A673 (cell line): ENCODE measurements around the gene MARCHF5.

Source experiments
- EZH2 ChIP-seq: fragments of 200-600 bp; sonication (generic); IDR thresholded peaks from 2 replicates; pipeline ENCODE4 v1.6.1; 2017; ENCODE audit warnings: borderline replicate concordance, low read depth, mild to moderate bottlenecking, mixed read lengths, antibody characterized with exemption, low read length; ENCODE audit not compliant: poor library complexity, severe bottlenecking
- TF ChIP-seq, protein P1 (sequence below): fragments of 300-800, 200-600 bp; sonication (generic); conservative IDR thresholded peaks from 2 replicates; pipeline ENCODE4 v1.5.1; 2017; ENCODE audit warnings: low read depth, mild to moderate bottlenecking, antibody characterized with exemption, low read length, moderate library complexity, mixed read lengths

DNA sequence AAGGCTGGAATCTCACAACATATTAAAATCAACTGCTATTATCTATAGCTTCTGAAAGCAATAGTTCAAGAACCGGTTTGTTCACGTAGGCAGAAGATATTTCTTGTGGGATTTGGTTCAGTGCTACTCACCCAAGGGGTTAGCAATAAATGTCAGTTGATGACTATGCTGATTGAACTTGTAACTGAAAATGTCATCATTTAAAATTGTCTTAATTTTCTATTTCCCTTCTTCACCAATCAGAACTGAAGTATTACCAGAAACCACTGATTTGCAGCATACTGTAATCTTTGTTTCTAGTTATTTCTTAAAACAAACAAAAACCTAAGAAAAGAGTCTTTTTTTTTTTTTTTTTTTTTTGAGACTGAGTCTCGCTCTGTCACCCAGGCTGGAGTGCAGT, 46.2 kb upstream of the MARCHF5 start:
- TF ChIP-seq EZH2: no peak
- TF ChIP-seq, protein P1, sequence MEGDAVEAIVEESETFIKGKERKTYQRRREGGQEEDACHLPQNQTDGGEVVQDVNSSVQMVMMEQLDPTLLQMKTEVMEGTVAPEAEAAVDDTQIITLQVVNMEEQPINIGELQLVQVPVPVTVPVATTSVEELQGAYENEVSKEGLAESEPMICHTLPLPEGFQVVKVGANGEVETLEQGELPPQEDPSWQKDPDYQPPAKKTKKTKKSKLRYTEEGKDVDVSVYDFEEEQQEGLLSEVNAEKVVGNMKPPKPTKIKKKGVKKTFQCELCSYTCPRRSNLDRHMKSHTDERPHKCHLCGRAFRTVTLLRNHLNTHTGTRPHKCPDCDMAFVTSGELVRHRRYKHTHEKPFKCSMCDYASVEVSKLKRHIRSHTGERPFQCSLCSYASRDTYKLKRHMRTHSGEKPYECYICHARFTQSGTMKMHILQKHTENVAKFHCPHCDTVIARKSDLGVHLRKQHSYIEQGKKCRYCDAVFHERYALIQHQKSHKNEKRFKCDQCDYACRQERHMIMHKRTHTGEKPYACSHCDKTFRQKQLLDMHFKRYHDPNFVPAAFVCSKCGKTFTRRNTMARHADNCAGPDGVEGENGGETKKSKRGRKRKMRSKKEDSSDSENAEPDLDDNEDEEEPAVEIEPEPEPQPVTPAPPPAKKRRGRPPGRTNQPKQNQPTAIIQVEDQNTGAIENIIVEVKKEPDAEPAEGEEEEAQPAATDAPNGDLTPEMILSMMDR: no peak
